Panc1 (cell line): ENCODE data around the gene NR3C1.

Experiments
- POLR2AphosphoS5 ChIP-seq: IDR thresholded peaks from 2 replicates; pipeline ENCODE4 v1.6.1; 2012; ENCODE audit warnings: mild to moderate bottlenecking, low read depth, low read length, moderate library complexity
- SIN3A ChIP-seq: IDR thresholded peaks from 2 replicates; pipeline ENCODE4 v1.6.1; 2012; ENCODE audit warnings: low read depth, mild to moderate bottlenecking, low read length, moderate library complexity, borderline replicate concordance; ENCODE audit not compliant: insufficient read depth
- TF ChIP-seq, protein P1 (sequence below): fragments of 450-650 bp; IDR thresholded peaks from 2 replicates; pipeline ENCODE4 v1.5.1; 2017; ENCODE audit warnings: mild to moderate bottlenecking

DNA sequence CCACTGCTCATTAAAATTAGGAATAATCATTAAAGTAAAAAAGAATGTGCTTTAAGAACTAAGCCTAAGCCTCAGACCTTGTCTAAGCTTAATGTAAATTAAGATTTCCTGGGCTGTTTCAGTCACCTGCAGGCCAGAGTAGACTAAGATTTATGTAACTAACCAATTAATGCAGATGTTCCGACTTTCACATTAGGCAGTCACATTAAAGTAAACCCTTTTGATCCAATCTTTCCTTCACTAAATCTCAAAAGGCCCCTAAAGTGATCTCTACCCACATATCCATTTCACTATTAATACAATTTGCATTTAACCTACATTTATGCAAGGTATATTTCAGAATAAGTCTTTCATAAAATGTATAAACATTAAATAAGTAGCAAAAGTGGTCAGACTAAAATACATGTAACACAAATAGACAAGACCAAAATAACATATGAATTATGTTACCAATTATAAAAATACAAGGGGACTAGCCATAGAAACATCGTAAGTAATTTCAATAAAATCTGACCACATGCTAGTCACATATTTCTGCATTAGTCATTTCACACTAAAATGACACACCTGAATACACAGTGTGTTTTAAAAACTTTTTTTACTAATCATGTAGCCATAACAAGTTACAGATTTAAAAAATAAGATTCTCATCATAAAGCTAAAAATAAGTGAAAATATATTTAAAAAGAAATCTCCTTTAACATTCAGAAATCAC, 7.7 kb downstream of the NR3C1 start:
- TF ChIP-seq POLR2AphosphoS5 (no peak), SIN3A (no peak)
- TF ChIP-seq, protein P1, sequence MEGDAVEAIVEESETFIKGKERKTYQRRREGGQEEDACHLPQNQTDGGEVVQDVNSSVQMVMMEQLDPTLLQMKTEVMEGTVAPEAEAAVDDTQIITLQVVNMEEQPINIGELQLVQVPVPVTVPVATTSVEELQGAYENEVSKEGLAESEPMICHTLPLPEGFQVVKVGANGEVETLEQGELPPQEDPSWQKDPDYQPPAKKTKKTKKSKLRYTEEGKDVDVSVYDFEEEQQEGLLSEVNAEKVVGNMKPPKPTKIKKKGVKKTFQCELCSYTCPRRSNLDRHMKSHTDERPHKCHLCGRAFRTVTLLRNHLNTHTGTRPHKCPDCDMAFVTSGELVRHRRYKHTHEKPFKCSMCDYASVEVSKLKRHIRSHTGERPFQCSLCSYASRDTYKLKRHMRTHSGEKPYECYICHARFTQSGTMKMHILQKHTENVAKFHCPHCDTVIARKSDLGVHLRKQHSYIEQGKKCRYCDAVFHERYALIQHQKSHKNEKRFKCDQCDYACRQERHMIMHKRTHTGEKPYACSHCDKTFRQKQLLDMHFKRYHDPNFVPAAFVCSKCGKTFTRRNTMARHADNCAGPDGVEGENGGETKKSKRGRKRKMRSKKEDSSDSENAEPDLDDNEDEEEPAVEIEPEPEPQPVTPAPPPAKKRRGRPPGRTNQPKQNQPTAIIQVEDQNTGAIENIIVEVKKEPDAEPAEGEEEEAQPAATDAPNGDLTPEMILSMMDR, result no peak
